GM12878 (cell line): Measurements from ENCODE around the gene TBATA. TPM values are rescaled to one million over a fixed set of nuclear protein-coding genes. Genes with fewer than 3 reads are reported as not detected.

Source experiments
- ATAC-seq: fragments of 200-7000 bp; cut with Tn5 transposase; 3 replicates; pipeline ENCODE4 v1.9.1; 2020; ENCODE audit warnings: mild to moderate bottlenecking, moderate library complexity
- BruUV-seq: library from RNA; stranded (reverse); fragments of 400-500 nt; replicated peaks from 2 replicates; lab custom pipeline; 2021; lab: Mats Ljungman, UMichigan
- CTCF ChIA-PET: fragments of 300-600 bp; sonication (Branson Sonifier 250); formaldehyde crosslinking; extraction: SDS; loops from one replicate; lab custom pipeline; 2021; ENCODE audit warnings: inconsistent platforms; lab: Yijun Ruan, JAX
- POLR2A ChIA-PET: fragments of 350-600 bp; formaldehyde crosslinking; extraction: SDS; loops from one replicate; lab custom pipeline; 2021; ENCODE audit warnings: inconsistent platforms; lab: Charles Lee
- RAD21 ChIA-PET: fragments of 300-600 bp; sonication (Branson Sonifier 250); formaldehyde crosslinking; loops from one replicate; lab custom pipeline; 2023; ENCODE audit warnings: antibody characterized with exemption; ENCODE audit not compliant: unreplicated experiment; lab: Charles Lee
- SMC1A ChIA-PET: fragments of 300-600 bp; sonication (Branson Sonifier 250); formaldehyde crosslinking; loops from one replicate; lab custom pipeline; 2023; ENCODE audit not compliant: unreplicated experiment, uncharacterized antibody; lab: Charles Lee
- DNase-seq: peaks from one replicate; pipeline ENCODE4 v3.0.0-alpha.2; 2011; ENCODE audit warnings: low read depth, low spot score
- FAIRE-seq: peaks from 3 replicates; lab custom pipeline; 2011; peaks lifted over from hg19 to GRCh38; lab: Jason Lieb, UNC
- H2AFZ ChIP-seq: 2 replicates; pipeline ENCODE4 v1.6.0; 2011; ENCODE audit warnings: low read depth, low read length, control low read depth; ENCODE audit not compliant: control insufficient read depth
- H3K27ac ChIP-seq: 2 replicates; pipeline ENCODE4 v1.5.1; 2011; ENCODE audit warnings: control low read depth; ENCODE audit not compliant: control insufficient read depth, insufficient read depth
- H3K27me3 ChIP-seq, 2 experiments: replicated peaks in 1 of 2; 2 replicates each; pipeline versions ENCODE4 v1.6.0 to v1.6.1; 2011; ENCODE audit warnings: low read length in 1 of 2; ENCODE audit not compliant: control insufficient read depth in 2 of 2, insufficient read depth in 2 of 2
- H3K36me3 ChIP-seq, 2 experiments: 2 replicates each; pipeline ENCODE4 v1.5.1; 2011; ENCODE audit warnings: low read length in 1 of 2; ENCODE audit not compliant: control insufficient read depth in 2 of 2, insufficient read depth in 2 of 2
- H3K4me1 ChIP-seq: 2 replicates; pipeline ENCODE4 v1.6.1; 2011; ENCODE audit warnings: mild to moderate bottlenecking, low read length, moderate library complexity, mixed read lengths; ENCODE audit not compliant: control insufficient read depth, insufficient read depth
- H3K4me2 ChIP-seq: 2 replicates; pipeline ENCODE4 v1.6.0; 2011; ENCODE audit warnings: control low read depth; ENCODE audit not compliant: control insufficient read depth, insufficient read depth
- H3K4me3 ChIP-seq: fragments of 200-600 bp; sonication (generic); 2 replicates; pipeline ENCODE4 v1.5.1; 2016
- H3K79me2 ChIP-seq: 2 replicates; pipeline ENCODE4 v1.6.0; 2011; ENCODE audit warnings: low read length; ENCODE audit not compliant: control insufficient read depth, insufficient read depth
- H3K9ac ChIP-seq: 2 replicates; pipeline ENCODE4 v1.8.0; 2011; ENCODE audit warnings: low read length, control low read depth, mixed read lengths; ENCODE audit not compliant: control insufficient read depth, insufficient read depth
- H3K9me3 ChIP-seq: replicated peaks from 3 replicates; pipeline ENCODE4 v1.5.1; 2011; ENCODE audit warnings: mild to moderate bottlenecking, low read length; ENCODE audit not compliant: control insufficient read depth, insufficient read depth
- H4K20me1 ChIP-seq: 2 replicates; pipeline ENCODE4 v1.6.0; 2011; ENCODE audit not compliant: control insufficient read depth, insufficient read depth
- BCLAF1 ChIP-seq: fragments of 450-650 bp; IDR thresholded peaks from 2 replicates; pipeline ENCODE4 v1.6.1; 2017; ENCODE audit warnings: antibody characterized with exemption, mild to moderate bottlenecking, moderate library complexity
- CEBPZ ChIP-seq: fragments of 150-350 bp; IDR thresholded peaks from 2 replicates; pipeline ENCODE4 v1.6.1; 2016; ENCODE audit warnings: low read depth, low read length
- IKZF2 ChIP-seq, 2 experiments: fragments of 450-650 bp; IDR thresholded peaks; 2 replicates each; pipeline ENCODE4 v1.6.1; 2017; ENCODE audit warnings: mild to moderate bottlenecking in 2 of 2, moderate library complexity in 2 of 2
- JUNB ChIP-seq: IDR thresholded peaks from 2 replicates; pipeline ENCODE4 v1.6.1; 2016; ENCODE audit warnings: antibody characterized with exemption, mild to moderate bottlenecking
- MTA3 ChIP-seq: IDR thresholded peaks from 2 replicates; pipeline ENCODE4 v1.6.1; 2012; ENCODE audit warnings: low read length, inconsistent platforms, borderline replicate concordance
- PAX8 ChIP-seq: fragments of 450-650 bp; IDR thresholded peaks from 2 replicates; pipeline ENCODE4 v1.6.1; 2017; ENCODE audit warnings: mild to moderate bottlenecking, moderate library complexity
- RUNX3 ChIP-seq: IDR thresholded peaks from 2 replicates; pipeline ENCODE4 v1.6.1; 2012; ENCODE audit warnings: low read length, inconsistent platforms
- USF1 ChIP-seq: IDR thresholded peaks from 2 replicates; pipeline ENCODE4 v1.6.1; 2011; ENCODE audit warnings: borderline replicate concordance, low read depth, mild to moderate bottlenecking, moderate library complexity, mixed read lengths, low read length; ENCODE audit not compliant: insufficient read depth; ENCODE audit errors: extremely low read length
- ZNF384 ChIP-seq: IDR thresholded peaks from 2 replicates; pipeline ENCODE4 v1.6.1; 2012; ENCODE audit warnings: low read depth, mild to moderate bottlenecking, low read length, improper control_type of control experiment, borderline replicate concordance
- WGBS: methylation state at CpG from one replicate; pipeline ENCODE4 v1.1.6; 2016; ENCODE audit warnings: low lambda C conversion rate; ENCODE audit not compliant: insufficient replicate concordance, insufficient coverage; ENCODE audit errors: missing lambda C conversion rate; 5-methylcytosine and 5-hydroxymethylcytosine counted together
- in situ Hi-C: fragments of 300-500 bp; cut with MboI; formaldehyde crosslinking; loops from 9 replicates; pipeline ENCODE4 v1.14.3; 2018; ENCODE audit warnings: mixed read lengths
- intact Hi-C: fragments of 100-400 bp; cut with micrococcal nuclease; formaldehyde crosslinking; loops from one replicate; pipeline ENCODE4 v1.14.2; 2022; ENCODE audit not compliant: unreplicated experiment
- polyA plus RNA-seq, 11 experiments: library from polyadenylated mRNA; depleted of rRNA in 4 of 11; unstranded in 6 of 11; stranded (reverse) in 5 of 11; fragments of >200 nt; fragmentation: Nextera tagmentation in 4 of 11; fragmentation: Illumina TruSeq in 1 of 11; extraction: Ambion mirVana in 4 of 11; extraction: Trizol in 1 of 11; gene quantifications; 1 replicate in 1 of 11; 2 replicates in 10 of 11; pipeline versions ENCODE4 v1.2.1 to v1.2.3, GENCODE V29; 2011 to 2016; ENCODE audit warnings: inconsistent platforms in 2 of 11, missing spikeins in 2 of 11, low read depth in 1 of 11
- total RNA-seq, 4 experiments: library from RNA; depleted of rRNA in 3 of 4; stranded (reverse); fragments of >200 nt in 3 of 4; fragmentation: Illumina TruSeq in 1 of 4; extraction: Trizol in 1 of 4; gene quantifications; 2 replicates each; pipeline versions ENCODE4 v1.2.1 to v1.2.3, GENCODE V29; 2013 to 2021

TBATA gene
- total and polyA plus RNA-seq, 10 of the 15 experiments (the other 5 are each of a cell fraction or from before 2014, with no cell fraction given): not detected

GRCh38 chr10:70832852-70833528, 47.8 kb upstream of the TBATA start:
- Histone ChIP-seq H3K36me3 (no peaks in the 10 kb centered on the region), H3K9me3 (peaks cover 3% of the 10 kb centered on the region; the same call in 1 of the 3 replicates), H4K20me1 (no peaks in the 10 kb centered on the region), H3K9ac (no peak overlapping the region), H3K4me1 (no peaks in the 10 kb centered on the region), H3K4me2 (0 out of 2 replicates have a peak overlapping the region, but pooled peaks have one; percentile 1), H3K27ac (no peak overlapping the region), H3K27me3 (no peaks in the 10 kb centered on the region), H3K79me2 (no peaks in the 10 kb centered on the region), H2AFZ (no peak overlapping the region), H3K4me3 (no peak overlapping the region)
- no TSS peak for BruUV-seq
- ChIA-PET RAD21 (no interaction called here), SMC1A (interaction anchor here (0.7 to 1.8 kb wide), 3 partner anchors 11 to 804 kb away, joined by 4 to 5 read pairs (median 5); no protein-coding TSS in a partner anchor), POLR2A (interaction anchor here (0.6 to 0.9 kb wide), 3 partner anchors 16 to 30 kb away, joined by 3 to 4 read pairs (median 3); no protein-coding TSS in a partner anchor), CTCF (interaction anchor here (1.5 kb wide), 1 partner anchor 14 kb away, joined by 3 read pairs; no protein-coding TSS in a partner anchor)
- DNase-seq (no peak), ATAC-seq (peak; percentile 28; the same call in 2 of the 3 replicates), FAIRE-seq (no peak)
- in situ Hi-C loops: no loop called here
- TF ChIP-seq PAX8 (no peak), MTA3 (no peak), CEBPZ (no peak), RUNX3 (peak; percentile 71), JUNB (0 out of 2 replicates have a peak, but pooled peaks have one; percentile 18), BCLAF1 (no peak), USF1 (no peak), ZNF384 (no peak), IKZF2 (IDR thresholded peaks at IDR 0.05) (0 out of 4 replicates have a peak, but pooled peaks of 1 of the 2 experiments have one; percentile 10)
- 17% methylated on average over 3 of the region's 3 CpGs for WGBS
- intact Hi-C loops: no loop called here
